Neural progenitor cell (in vitro differentiated cells): ENCODE results near the gene NTM. TPM values are rescaled to one million over a fixed set of nuclear protein-coding genes. Genes with fewer than 3 reads are reported as not detected.

Experiments used
- DNase-seq: peaks from one replicate; pipeline ENCODE4 v3.0.0-alpha.2; 2016; ENCODE audit warnings: low spot score
- H2AFZ ChIP-seq: fragments of 200-600 bp; sonication (generic); replicated peaks from 2 replicates; pipeline ENCODE4 v1.6.1; 2016; ENCODE audit warnings: antibody characterized with exemption
- H3F3A ChIP-seq: fragments of 200-600 bp; sonication (generic); 2 replicates; pipeline ENCODE4 v1.6.1; 2016; ENCODE audit warnings: antibody characterized with exemption, low read depth
- H3K27ac ChIP-seq: fragments of 200-600 bp; sonication (generic); 2 replicates; pipeline ENCODE4 v1.5.1; 2016; ENCODE audit warnings: mild to moderate bottlenecking
- H3K27me3 ChIP-seq: fragments of 200-600 bp; sonication (generic); 2 replicates; pipeline ENCODE4 v1.6.1; 2016; ENCODE audit warnings: mild to moderate bottlenecking, moderate library complexity
- H3K36me3 ChIP-seq: fragments of 200-600 bp; sonication (generic); 2 replicates; pipeline ENCODE4 v1.5.1; 2016
- H3K4me1 ChIP-seq: fragments of 200-600 bp; sonication (generic); 2 replicates; pipeline ENCODE4 v1.6.1; 2016; ENCODE audit warnings: mixed run types
- H3K4me2 ChIP-seq: fragments of 200-600 bp; sonication (generic); 2 replicates; pipeline ENCODE4 v1.6.1; 2016
- H3K4me3 ChIP-seq: fragments of 200-600 bp; sonication (generic); 2 replicates; pipeline ENCODE4 v1.5.1; 2016
- H3K79me2 ChIP-seq: fragments of 200-600 bp; sonication (generic); 2 replicates; pipeline ENCODE4 v1.6.1; 2016; ENCODE audit warnings: low read depth
- H3K9ac ChIP-seq: fragments of 200-600 bp; sonication (generic); 2 replicates; pipeline ENCODE4 v1.6.1; 2016
- H3K9me3 ChIP-seq: fragments of 200-600 bp; sonication (generic); 2 replicates; pipeline ENCODE4 v1.5.1; 2016; ENCODE audit warnings: low read depth
- H4K20me1 ChIP-seq: fragments of 200-600 bp; sonication (generic); 2 replicates; pipeline ENCODE4 v1.6.1; 2016; ENCODE audit warnings: low read depth
- H3K27ac Mint-ChIP-seq: 3 replicates; pipeline ENCODE4 v1.8.0; 2021; ENCODE audit warnings: mixed read lengths
- H3K27me3 Mint-ChIP-seq: 2 replicates; pipeline ENCODE4 v1.8.0; 2022; ENCODE audit warnings: low read depth, mild to moderate bottlenecking, inconsistent platforms, moderate library complexity, mixed read lengths; ENCODE audit not compliant: insufficient read depth
- H3K36me3 Mint-ChIP-seq: 3 replicates; pipeline ENCODE4 v1.8.0; 2021; ENCODE audit warnings: mixed read lengths
- H3K4me1 Mint-ChIP-seq: 3 replicates; pipeline ENCODE4 v1.8.0; 2021; ENCODE audit warnings: mixed read lengths
- H3K4me3 Mint-ChIP-seq: 3 replicates; pipeline ENCODE4 v1.8.0; 2021; ENCODE audit warnings: mild to moderate bottlenecking, moderate library complexity, mixed read lengths
- H3K9me3 Mint-ChIP-seq: 3 replicates; pipeline ENCODE4 v1.8.0; 2020; ENCODE audit warnings: mixed read lengths
- CTCF ChIP-seq: fragments of 200-600 bp; sonication (generic); IDR thresholded peaks from 2 replicates; pipeline ENCODE4 v1.5.1; 2017; ENCODE audit warnings: antibody characterized with exemption, mild to moderate bottlenecking
- EZH2 ChIP-seq: fragments of 200-600 bp; sonication (generic); IDR thresholded peaks from 2 replicates; pipeline ENCODE4 v1.6.1; 2017; ENCODE audit warnings: antibody characterized with exemption, mild to moderate bottlenecking, moderate library complexity
- EZH2phosphoT487 ChIP-seq: fragments of 200-600 bp; sonication (generic); IDR thresholded peaks from 2 replicates; pipeline ENCODE4 v1.6.1; 2017; ENCODE audit warnings: antibody characterized with exemption
- total RNA-seq: library from RNA; depleted of rRNA; stranded (reverse); fragments of >200 nt; gene quantifications from 2 replicates; pipeline ENCODE4 v1.2.3, GENCODE V29; 2015; ENCODE audit warnings: low replicate concordance

Gene NTM
- total RNA-seq, 1 donor from 2014 or later, result 4.3 TPM

- no peak overlapping the region for H3K27ac ChIP-seq
- H4K20me1 ChIP-seq, result no peaks in the 10 kb centered on the region
- H3K9me3 Mint-ChIP-seq, result no peaks in the 10 kb centered on the region
- H3K4me3 Mint-ChIP-seq, result no peak overlapping the region
- peaks cover 9% of the 10 kb centered on the region for H3K4me1 ChIP-seq
- H3K4me2 ChIP-seq, result no peak overlapping the region
- DNase-seq, result no peak
- peaks cover 22% of the 10 kb centered on the region for H3K4me1 Mint-ChIP-seq
- no peak overlapping the region for H3K4me3 ChIP-seq
- no peaks in the 10 kb centered on the region for H3K36me3 Mint-ChIP-seq
- H3K9ac ChIP-seq, result no peak overlapping the region
- peaks cover 8% of the 10 kb centered on the region for H3K27me3 Mint-ChIP-seq
- H3K9me3 ChIP-seq, result no peaks in the 10 kb centered on the region
- H3F3A ChIP-seq, result peaks cover 8% of the 10 kb centered on the region
- H3K36me3 ChIP-seq, result no peaks in the 10 kb centered on the region
- TF ChIP-seq CTCF (no peak), EZH2phosphoT487 (no peak), EZH2 (no peak)
- H3K79me2 ChIP-seq, result no peaks in the 10 kb centered on the region
- H3K27me3 ChIP-seq, result no peaks in the 10 kb centered on the region
- no peak overlapping the region for H3K27ac Mint-ChIP-seq
- no peak overlapping the region for H2AFZ ChIP-seq
These were observed 27.3 kb downstream of the NTM start for GRCh38 chr11:131397675-131398074.

- H3K9me3 ChIP-seq, result no peaks in the 10 kb centered on the region
- H3K27me3 Mint-ChIP-seq, result peaks cover 5% of the 10 kb centered on the region
- peaks cover 4% of the 10 kb centered on the region for H3K4me1 Mint-ChIP-seq
- no peak overlapping the region for H3K9ac ChIP-seq
- no peaks in the 10 kb centered on the region for H3F3A ChIP-seq
- no peak overlapping the region for H3K4me3 ChIP-seq
- no peak for DNase-seq
- H3K36me3 ChIP-seq, result no peaks in the 10 kb centered on the region
- no peaks in the 10 kb centered on the region for H3K36me3 Mint-ChIP-seq
- no peak overlapping the region for H3K27ac ChIP-seq
- no peaks in the 10 kb centered on the region for H3K9me3 Mint-ChIP-seq
- no peaks in the 10 kb centered on the region for H3K4me1 ChIP-seq
- TF ChIP-seq CTCF (no peak), EZH2 (no peak), EZH2phosphoT487 (no peak)
- no peaks in the 10 kb centered on the region for H3K27me3 ChIP-seq
- no peak overlapping the region for H3K27ac Mint-ChIP-seq
- no peak overlapping the region for H3K4me2 ChIP-seq
- no peak overlapping the region for H3K4me3 Mint-ChIP-seq
- H2AFZ ChIP-seq, result no peak overlapping the region
- no peaks in the 10 kb centered on the region for H3K79me2 ChIP-seq
- no peaks in the 10 kb centered on the region for H4K20me1 ChIP-seq
These were observed 31.6 kb downstream of the NTM start for GRCh38 chr11:131402040-131402439.

- Histone ChIP-seq H3K4me2 (no peak overlapping the region), H3K4me1 (no peaks in the 10 kb centered on the region), H3K9ac (no peak overlapping the region), H3K9me3 (no peaks in the 10 kb centered on the region), H3K36me3 (no peaks in the 10 kb centered on the region), H3K4me3 (no peak overlapping the region), H4K20me1 (no peaks in the 10 kb centered on the region), H3K27ac (no peak overlapping the region), H3K27me3 (no peaks in the 10 kb centered on the region), H3K79me2 (no peaks in the 10 kb centered on the region), H3F3A (no peaks in the 10 kb centered on the region), H2AFZ (no peak overlapping the region)
- H3K36me3 Mint-ChIP-seq, result no peaks in the 10 kb centered on the region
- no peaks in the 10 kb centered on the region for H3K9me3 Mint-ChIP-seq
- peaks cover 3% of the 10 kb centered on the region for H3K27me3 Mint-ChIP-seq
- H3K4me3 Mint-ChIP-seq, result no peak overlapping the region
- H3K27ac Mint-ChIP-seq, result no peak overlapping the region
- no peak for TF ChIP-seq EZH2
- TF ChIP-seq CTCF, result no peak
- no peak for TF ChIP-seq EZH2phosphoT487
- H3K4me1 Mint-ChIP-seq, result peaks cover 7% of the 10 kb centered on the region
- DNase-seq, result no peak
These were observed 33.6 kb downstream of the NTM start for GRCh38 chr11:131404010-131404409.
